K562 (cell line): ENCODE data around the gene CFAP300. TPM values are rescaled to one million over a fixed set of nuclear protein-coding genes. Genes with fewer than 3 reads are reported as not detected.

Experiments used
- ATAC-seq: fragments of 200-7000 bp; cut with Tn5 transposase; 3 replicates; pipeline ENCODE4 v1.9.1; 2020; ENCODE audit warnings: moderate library complexity
- BruUV-seq: library from RNA; stranded (reverse); fragments of 400-500 nt; replicated peaks from 2 replicates; lab custom pipeline; 2021; lab: Mats Ljungman, UMichigan
- CTCF ChIA-PET: fragments of 300-600 bp; formaldehyde crosslinking; extraction: SDS; loops from one replicate; lab custom pipeline; 2021; ENCODE audit warnings: low intra/inter-chr PET ratio; lab: Yijun Ruan, JAX
- POLR2A ChIA-PET: fragments of 300-600, 350-650 bp; sonication (Branson Sonifier 250); formaldehyde crosslinking; extraction: SDS; loops from one replicate; lab custom pipeline; 2021; ENCODE audit warnings: antibody characterized with exemption, inconsistent platforms; lab: Yijun Ruan, JAX
- DNase-seq, 4 experiments: peaks; one replicate each; pipeline versions ENCODE4 v3.0.0 to v3.0.0-alpha.2; 2011 to 2018; ENCODE audit warnings: low spot score in 3 of 4, mixed read lengths in 3 of 4; ENCODE audit errors: extremely low read depth in 1 of 4
- FAIRE-seq: peaks from 2 replicates; lab custom pipeline; 2011; peaks lifted over from hg19 to GRCh38; lab: Jason Lieb, UNC
- H2AFZ ChIP-seq: 2 replicates; pipeline ENCODE4 v1.6.0; 2011; ENCODE audit warnings: low read depth, low read length, control low read depth, inconsistent platforms
- H3K27ac ChIP-seq: fragments of 200-600 bp; 3 replicates; pipeline ENCODE4 v1.8.0; 2011; ENCODE audit warnings: low read depth, mild to moderate bottlenecking, control low read depth, inconsistent platforms, low read length, moderate library complexity, mixed read lengths; ENCODE audit errors: extremely low read depth
- H3K27me3 ChIP-seq, 2 experiments: fragments of 300-600 bp in 1 of 2; 2 replicates in 1 of 2; 3 replicates in 1 of 2; pipeline versions ENCODE4 v1.6.0 to v1.8.0; 2011; ENCODE audit warnings: inconsistent platforms in 2 of 2, low read length in 2 of 2, mild to moderate bottlenecking in 1 of 2, mixed read lengths in 1 of 2, moderate library complexity in 1 of 2; ENCODE audit not compliant: control insufficient read depth in 2 of 2, insufficient read depth in 2 of 2
- H3K36me3 ChIP-seq: fragments of 300-600 bp; 3 replicates; pipeline ENCODE4 v1.8.0; 2011; ENCODE audit warnings: mild to moderate bottlenecking, low read length, inconsistent platforms; ENCODE audit not compliant: control insufficient read depth, insufficient read depth
- H3K4me1 ChIP-seq, 2 experiments: fragments of 200-600 bp in 1 of 2; replicated peaks in 1 of 2; 2 replicates in 1 of 2; 3 replicates in 1 of 2; pipeline versions ENCODE4 v1.5.1 to v1.8.0; 2011; ENCODE audit warnings: inconsistent platforms in 2 of 2, low read length in 2 of 2, mild to moderate bottlenecking in 1 of 2, mixed read lengths in 1 of 2, moderate library complexity in 1 of 2; ENCODE audit not compliant: control insufficient read depth in 2 of 2, insufficient read depth in 2 of 2
- H3K4me2 ChIP-seq: 2 replicates; pipeline ENCODE4 v1.6.1; 2011; ENCODE audit warnings: low read length, control low read depth, inconsistent platforms, mixed read lengths; ENCODE audit not compliant: insufficient read depth
- H3K4me3 ChIP-seq: fragments of 200-600 bp; sonication (generic), shearing (Covaris generic); 2 replicates; pipeline ENCODE4 v1.5.1; 2016; ENCODE audit warnings: control low read depth, inconsistent platforms
- H3K79me2 ChIP-seq: fragments of 200-600 bp; 3 replicates; pipeline ENCODE4 v1.8.0; 2011; ENCODE audit warnings: low read length, inconsistent platforms; ENCODE audit not compliant: control insufficient read depth, insufficient read depth
- H3K9ac ChIP-seq, 2 experiments: 2 replicates each; pipeline versions ENCODE4 v1.6.0 to v1.6.1; 2011; ENCODE audit warnings: low read depth in 2 of 2, low read length in 2 of 2, control low read depth in 1 of 2, inconsistent platforms in 1 of 2, mild to moderate bottlenecking in 1 of 2, mixed read lengths in 1 of 2; ENCODE audit not compliant: insufficient read depth in 1 of 2
- H3K9me1 ChIP-seq: one replicate; pipeline ENCODE4 v1.6.0; 2011; ENCODE audit warnings: inconsistent platforms, mild to moderate bottlenecking, low read length, moderate library complexity; ENCODE audit not compliant: control insufficient read depth, insufficient read depth
- H3K9me3 ChIP-seq: replicated peaks from 2 replicates; pipeline ENCODE4 v1.5.1; 2011; ENCODE audit warnings: low read depth, low read length, inconsistent platforms; ENCODE audit not compliant: control insufficient read depth, insufficient read depth
- H4K20me1 ChIP-seq: replicated peaks from 2 replicates; pipeline ENCODE4 v1.6.1; 2011; ENCODE audit warnings: low read length, inconsistent platforms, mixed read lengths; ENCODE audit not compliant: control insufficient read depth, insufficient read depth
- BMI1 ChIP-seq: fragments of 150-350 bp; IDR thresholded peaks from 2 replicates; pipeline ENCODE4 v1.6.1; 2014; ENCODE audit warnings: low read length
- KAT7 ChIP-seq: sonication (generic); formaldehyde crosslinking; IDR thresholded peaks from 2 replicates; pipeline ENCODE4 v1.8.0; 2022; ENCODE audit warnings: missing genetic modification reagents, mild to moderate bottlenecking, borderline replicate concordance
- MITF ChIP-seq: IDR thresholded peaks from 2 replicates; pipeline ENCODE4 v1.6.1; 2014; ENCODE audit warnings: antibody characterized with exemption
- MYC ChIP-seq, 2 experiments: fragments of 250-450 bp in 1 of 2; sonication (Bioruptor Pico) in 1 of 2; IDR thresholded peaks; 2 replicates each; pipeline versions ENCODE4 v1.5.1 to v1.6.1; 2012 to 2021; ENCODE audit warnings: low read depth in 2 of 2, borderline replicate concordance in 1 of 2, improper control_type of control experiment in 1 of 2, low read length in 1 of 2, mild to moderate bottlenecking in 1 of 2, moderate library complexity in 1 of 2
- NCOA4 ChIP-seq: fragments of 450-650 bp; IDR thresholded peaks from 2 replicates; pipeline ENCODE4 v1.6.1; 2018; ENCODE audit warnings: mild to moderate bottlenecking; ENCODE audit not compliant: partially characterized antibody
- NR2F6 ChIP-seq: fragments of 450-650 bp; formaldehyde crosslinking; IDR thresholded peaks from 2 replicates; pipeline ENCODE4 v1.4.0; 2020; ENCODE audit warnings: mild to moderate bottlenecking
- SMAD3 ChIP-seq: fragments of 450-650 bp; formaldehyde crosslinking; conservative IDR thresholded peaks from 2 replicates; pipeline ENCODE4 v1.4.0; 2020; ENCODE audit warnings: mild to moderate bottlenecking
- TRIM24 ChIP-seq, 2 experiments: fragments of 450-650 bp; IDR thresholded peaks; 2 replicates each; pipeline ENCODE4 v1.6.1; 2016
- ZKSCAN1 ChIP-seq: fragments of 150-350 bp; IDR thresholded peaks from 2 replicates; pipeline ENCODE4 v1.6.1; 2016; ENCODE audit warnings: low read depth, low read length
- ZNF282 ChIP-seq: sonication (generic); formaldehyde crosslinking; IDR thresholded peaks from 2 replicates; pipeline ENCODE4 v1.8.1; 2023; ENCODE audit warnings: missing genetic modification reagents
- ZNF324 ChIP-seq: fragments of 250-450 bp; sonication (Bioruptor Pico); IDR thresholded peaks from 2 replicates; pipeline ENCODE4 v1.4.0; 2020; ENCODE audit warnings: mild to moderate bottlenecking
- WGBS: fragments of 100-300 bp; shearing (Covaris generic); methylation state at CpG from one replicate; pipeline ENCODE4 v1.1.6; 2016; ENCODE audit warnings: low coverage, mixed read lengths; ENCODE audit not compliant: insufficient coverage; ENCODE audit errors: missing lambda C conversion rate; 5-methylcytosine and 5-hydroxymethylcytosine counted together
- in situ Hi-C: fragments of 300-500 bp; cut with MboI; formaldehyde crosslinking; loops from 4 replicates; pipeline ENCODE4 v1.15.0; 2018; ENCODE audit warnings: inconsistent platforms, mixed read lengths
- intact Hi-C: fragments of 100-400 bp; cut with micrococcal nuclease; formaldehyde crosslinking; loops from 2 replicates; pipeline ENCODE4 v1.14.2; 2022
- polyA plus RNA-seq, 8 experiments: library from polyadenylated mRNA; depleted of rRNA in 4 of 8; stranded (reverse) in 5 of 8; unstranded in 3 of 8; fragments of >200 nt; fragmentation: Nextera tagmentation in 2 of 8; fragmentation: Illumina TruSeq in 1 of 8; extraction: Ambion mirVana in 2 of 8; extraction: Trizol in 1 of 8; gene quantifications; 2 replicates each; pipeline versions ENCODE4 v1.2.1 to v1.2.3, GENCODE V29; 2011 to 2014; ENCODE audit warnings: inconsistent platforms in 1 of 8, missing spikeins in 1 of 8
- total RNA-seq, 7 experiments: library from RNA; depleted of rRNA in 6 of 7; stranded (reverse); fragments of >200 nt in 6 of 7; fragmentation: Illumina TruSeq in 2 of 7; extraction: Trizol in 2 of 7; gene quantifications; 2 replicates each; pipeline versions ENCODE4 v1.2.1 to v1.2.3, GENCODE V29; 2011 to 2021; ENCODE audit warnings: low replicate concordance in 1 of 7
- TF ChIP-seq, protein P1 (sequence below): fragments of 450-650 bp; formaldehyde crosslinking; IDR thresholded peaks from 2 replicates; pipeline ENCODE4 v1.4.0; 2022; ENCODE audit warnings: missing genetic modification characterization
- TF ChIP-seq, protein P2 (sequence below), 2 experiments: fragments of 450-650 bp in 1 of 2; sonication (generic) in 1 of 2; formaldehyde crosslinking; conservative IDR thresholded peaks; 2 replicates each; pipeline versions ENCODE4 v1.4.0 to v1.8.1; 2020 to 2022; ENCODE audit warnings: mild to moderate bottlenecking in 1 of 2, missing genetic modification reagents in 1 of 2

CFAP300 gene
- total and polyA plus RNA-seq, 9 of the 15 experiments (the other 6 are each of a cell fraction or from before 2014, with no cell fraction given): not detected

GRCh38 chr11:102001657-102002338 lies 45.4 kb upstream of the CFAP300 start:
- 0% methylated on average over 3 of the region's 3 CpGs for WGBS
- Histone ChIP-seq H2AFZ (no peak overlapping the region), H3K36me3 (no peaks in the 10 kb centered on the region), H3K4me1 (no peaks in the 10 kb centered on the region), H3K79me2 (no peaks in the 10 kb centered on the region), H3K9ac (no peak overlapping the region), H3K9me3 (no peaks in the 10 kb centered on the region), H3K27me3 (no peaks in the 10 kb centered on the region), H4K20me1 (no peaks in the 10 kb centered on the region), H3K4me2 (no peak overlapping the region), H3K4me3 (no peak overlapping the region), H3K27ac (no peak overlapping the region), H3K9me1 (no peaks in the 10 kb centered on the region)
- TF ChIP-seq, protein P1, sequence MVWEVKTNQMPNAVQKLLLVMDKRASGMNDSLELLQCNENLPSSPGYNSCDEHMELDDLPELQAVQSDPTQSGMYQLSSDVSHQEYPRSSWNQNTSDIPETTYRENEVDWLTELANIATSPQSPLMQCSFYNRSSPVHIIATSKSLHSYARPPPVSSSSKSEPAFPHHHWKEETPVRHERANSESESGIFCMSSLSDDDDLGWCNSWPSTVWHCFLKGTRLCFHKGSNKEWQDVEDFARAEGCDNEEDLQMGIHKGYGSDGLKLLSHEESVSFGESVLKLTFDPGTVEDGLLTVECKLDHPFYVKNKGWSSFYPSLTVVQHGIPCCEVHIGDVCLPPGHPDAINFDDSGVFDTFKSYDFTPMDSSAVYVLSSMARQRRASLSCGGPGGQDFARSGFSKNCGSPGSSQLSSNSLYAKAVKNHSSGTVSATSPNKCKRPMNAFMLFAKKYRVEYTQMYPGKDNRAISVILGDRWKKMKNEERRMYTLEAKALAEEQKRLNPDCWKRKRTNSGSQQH: no peak
- no peak for TF ChIP-seq MITF
- no peak for TF ChIP-seq ZKSCAN1
- TF ChIP-seq ZNF324 (CRISPR knock-in tag): no peak
- no peak for TF ChIP-seq SMAD3
- TF ChIP-seq MYC (IDR thresholded peaks at IDR 0.05; ENCODE audit: low read depth, low read length): no peak
- TF ChIP-seq MYC (CRISPR knock-in tag; IDR thresholded peaks at IDR 0.05; ENCODE audit: borderline replicate concordance, low read depth): no peak
- no peak for TF ChIP-seq ZNF282 (CRISPR knock-in tag)
- TF ChIP-seq TRIM24 (IDR thresholded peaks at IDR 0.05): no peak
- TF ChIP-seq, protein P2, sequence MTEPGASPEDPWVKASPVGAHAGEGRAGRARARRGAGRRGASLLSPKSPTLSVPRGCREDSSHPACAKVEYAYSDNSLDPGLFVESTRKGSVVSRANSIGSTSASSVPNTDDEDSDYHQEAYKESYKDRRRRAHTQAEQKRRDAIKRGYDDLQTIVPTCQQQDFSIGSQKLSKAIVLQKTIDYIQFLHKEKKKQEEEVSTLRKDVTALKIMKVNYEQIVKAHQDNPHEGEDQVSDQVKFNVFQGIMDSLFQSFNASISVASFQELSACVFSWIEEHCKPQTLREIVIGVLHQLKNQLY (CRISPR knock-in tag; conservative IDR thresholded peaks at IDR 0.05): no peak
- no peak for TF ChIP-seq NR2F6
- no peak for TF ChIP-seq BMI1
- no peak for TF ChIP-seq KAT7 (CRISPR knock-in tag)
- no peak for TF ChIP-seq NCOA4
- no peak for DNase-seq
- in situ Hi-C loops (no loop called here), intact Hi-C loops (loop anchor here (10.0 kb wide), 1 partner anchor 1427 kb away; no protein-coding TSS in a partner anchor)
- ChIA-PET POLR2A (no interaction called here), CTCF (no interaction called here)
- ATAC-seq: no peak
- no peak for FAIRE-seq
- BruUV-seq: no TSS peak
